SK-N-SH treated with all-trans-retinoic acid at 6 μM for 48 hours (cell line): ENCODE data around the gene ECE2.

Source experiments
- CSDC2 ChIP-seq: fragments of 250-450 bp; sonication (Bioruptor Pico); IDR thresholded peaks from 2 replicates; pipeline ENCODE4 v1.5.0; 2020; ENCODE audit warnings: mild to moderate bottlenecking, moderate library complexity
- ISL1 ChIP-seq: fragments of 250-450 bp; sonication (Bioruptor Pico); IDR thresholded peaks from 2 replicates; pipeline ENCODE4 v2.1.2; 2022; ENCODE audit warnings: mild to moderate bottlenecking, moderate library complexity
- ZFP3 ChIP-seq: fragments of 250-450 bp; sonication (Bioruptor Pico); IDR thresholded peaks from 2 replicates; pipeline ENCODE4 v1.5.0; 2020; ENCODE audit warnings: mild to moderate bottlenecking, moderate library complexity
- ZNF8 ChIP-seq: fragments of 450-650 bp; formaldehyde crosslinking; IDR thresholded peaks from 2 replicates; pipeline ENCODE4 v1.5.0; 2020; ENCODE audit warnings: mild to moderate bottlenecking, moderate library complexity
- TF ChIP-seq, protein P1 (sequence below): fragments of 250-450 bp; sonication (Bioruptor Pico); IDR thresholded peaks from 2 replicates; pipeline ENCODE4 v1.8.0; 2020; ENCODE audit warnings: mild to moderate bottlenecking, moderate library complexity, borderline replicate concordance
- TF ChIP-seq, protein P2 (sequence below): fragments of 250-450 bp; sonication (Bioruptor Pico); IDR thresholded peaks from 2 replicates; pipeline ENCODE4 v1.5.1; 2020; ENCODE audit warnings: low read depth, mild to moderate bottlenecking, moderate library complexity
- TF ChIP-seq, protein P3 (sequence below): fragments of 250-450 bp; sonication (Bioruptor Pico); IDR thresholded peaks from 2 replicates; pipeline ENCODE4 v1.5.0; 2020; ENCODE audit warnings: mild to moderate bottlenecking, moderate library complexity

DNA sequence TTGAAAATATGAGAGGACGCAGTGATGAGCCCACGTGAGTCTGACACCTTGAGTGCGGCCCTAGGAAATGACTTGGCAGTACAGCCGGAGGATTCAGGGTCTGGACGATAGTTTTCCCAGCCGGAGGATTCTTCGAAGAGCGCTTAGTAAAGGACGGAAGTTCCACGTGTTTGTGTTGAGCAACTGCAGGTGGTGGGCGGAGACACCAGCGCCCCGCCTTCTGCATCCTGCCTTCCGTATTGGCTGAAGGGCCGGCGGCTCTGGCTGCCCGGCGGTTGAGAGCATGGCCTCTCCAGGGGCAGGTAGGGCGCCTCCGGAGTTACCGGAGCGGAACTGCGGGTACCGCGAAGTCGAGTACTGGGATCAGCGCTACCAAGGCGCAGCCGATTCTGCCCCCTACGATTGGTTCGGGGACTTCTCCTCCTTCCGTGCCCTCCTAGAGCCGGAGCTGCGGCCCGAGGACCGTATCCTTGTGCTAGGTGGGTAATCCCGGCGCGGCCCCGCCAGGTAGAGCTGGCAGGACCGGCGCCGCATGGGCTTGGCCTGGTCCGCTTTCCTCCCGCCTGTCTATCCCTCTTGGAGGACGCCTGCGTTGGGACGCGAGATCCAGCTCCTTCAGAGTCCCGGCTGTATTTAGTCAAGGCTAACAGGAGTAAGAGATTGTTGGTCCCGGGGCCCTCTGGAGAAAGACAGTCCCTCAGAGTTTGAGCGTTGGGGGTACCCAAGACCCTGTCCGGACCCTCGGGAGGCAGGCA is 26.2 kb upstream of the ECE2 start, which contains the start of gene EEF1AKMT4:
- TF ChIP-seq, protein P1, sequence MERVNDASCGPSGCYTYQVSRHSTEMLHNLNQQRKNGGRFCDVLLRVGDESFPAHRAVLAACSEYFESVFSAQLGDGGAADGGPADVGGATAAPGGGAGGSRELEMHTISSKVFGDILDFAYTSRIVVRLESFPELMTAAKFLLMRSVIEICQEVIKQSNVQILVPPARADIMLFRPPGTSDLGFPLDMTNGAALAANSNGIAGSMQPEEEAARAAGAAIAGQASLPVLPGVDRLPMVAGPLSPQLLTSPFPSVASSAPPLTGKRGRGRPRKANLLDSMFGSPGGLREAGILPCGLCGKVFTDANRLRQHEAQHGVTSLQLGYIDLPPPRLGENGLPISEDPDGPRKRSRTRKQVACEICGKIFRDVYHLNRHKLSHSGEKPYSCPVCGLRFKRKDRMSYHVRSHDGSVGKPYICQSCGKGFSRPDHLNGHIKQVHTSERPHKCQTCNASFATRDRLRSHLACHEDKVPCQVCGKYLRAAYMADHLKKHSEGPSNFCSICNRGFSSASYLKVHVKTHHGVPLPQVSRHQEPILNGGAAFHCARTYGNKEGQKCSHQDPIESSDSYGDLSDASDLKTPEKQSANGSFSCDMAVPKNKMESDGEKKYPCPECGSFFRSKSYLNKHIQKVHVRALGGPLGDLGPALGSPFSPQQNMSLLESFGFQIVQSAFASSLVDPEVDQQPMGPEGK, result no peak
- TF ChIP-seq, protein P2, sequence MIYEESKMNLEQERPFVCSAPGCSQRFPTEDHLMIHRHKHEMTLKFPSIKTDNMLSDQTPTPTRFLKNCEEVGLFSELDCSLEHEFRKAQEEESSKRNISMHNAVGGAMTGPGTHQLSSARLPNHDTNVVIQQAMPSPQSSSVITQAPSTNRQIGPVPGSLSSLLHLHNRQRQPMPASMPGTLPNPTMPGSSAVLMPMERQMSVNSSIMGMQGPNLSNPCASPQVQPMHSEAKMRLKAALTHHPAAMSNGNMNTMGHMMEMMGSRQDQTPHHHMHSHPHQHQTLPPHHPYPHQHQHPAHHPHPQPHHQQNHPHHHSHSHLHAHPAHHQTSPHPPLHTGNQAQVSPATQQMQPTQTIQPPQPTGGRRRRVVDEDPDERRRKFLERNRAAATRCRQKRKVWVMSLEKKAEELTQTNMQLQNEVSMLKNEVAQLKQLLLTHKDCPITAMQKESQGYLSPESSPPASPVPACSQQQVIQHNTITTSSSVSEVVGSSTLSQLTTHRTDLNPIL (CRISPR knock-in tag), result no peak
- TF ChIP-seq, protein P3, sequence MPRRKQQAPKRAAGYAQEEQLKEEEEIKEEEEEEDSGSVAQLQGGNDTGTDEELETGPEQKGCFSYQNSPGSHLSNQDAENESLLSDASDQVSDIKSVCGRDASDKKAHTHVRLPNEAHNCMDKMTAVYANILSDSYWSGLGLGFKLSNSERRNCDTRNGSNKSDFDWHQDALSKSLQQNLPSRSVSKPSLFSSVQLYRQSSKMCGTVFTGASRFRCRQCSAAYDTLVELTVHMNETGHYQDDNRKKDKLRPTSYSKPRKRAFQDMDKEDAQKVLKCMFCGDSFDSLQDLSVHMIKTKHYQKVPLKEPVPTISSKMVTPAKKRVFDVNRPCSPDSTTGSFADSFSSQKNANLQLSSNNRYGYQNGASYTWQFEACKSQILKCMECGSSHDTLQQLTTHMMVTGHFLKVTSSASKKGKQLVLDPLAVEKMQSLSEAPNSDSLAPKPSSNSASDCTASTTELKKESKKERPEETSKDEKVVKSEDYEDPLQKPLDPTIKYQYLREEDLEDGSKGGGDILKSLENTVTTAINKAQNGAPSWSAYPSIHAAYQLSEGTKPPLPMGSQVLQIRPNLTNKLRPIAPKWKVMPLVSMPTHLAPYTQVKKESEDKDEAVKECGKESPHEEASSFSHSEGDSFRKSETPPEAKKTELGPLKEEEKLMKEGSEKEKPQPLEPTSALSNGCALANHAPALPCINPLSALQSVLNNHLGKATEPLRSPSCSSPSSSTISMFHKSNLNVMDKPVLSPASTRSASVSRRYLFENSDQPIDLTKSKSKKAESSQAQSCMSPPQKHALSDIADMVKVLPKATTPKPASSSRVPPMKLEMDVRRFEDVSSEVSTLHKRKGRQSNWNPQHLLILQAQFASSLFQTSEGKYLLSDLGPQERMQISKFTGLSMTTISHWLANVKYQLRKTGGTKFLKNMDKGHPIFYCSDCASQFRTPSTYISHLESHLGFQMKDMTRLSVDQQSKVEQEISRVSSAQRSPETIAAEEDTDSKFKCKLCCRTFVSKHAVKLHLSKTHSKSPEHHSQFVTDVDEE, result no peak
- TF ChIP-seq ZNF8 (CRISPR knock-in tag), result no peak
- no peak for TF ChIP-seq CSDC2 (CRISPR knock-in tag)
- no peak for TF ChIP-seq ZFP3
- TF ChIP-seq ISL1 (CRISPR knock-in tag), result no peak
